HG03159 (cell line): ENCODE measurements around the gene RFLNA.
"Not testable (repeated sequence)": the region's sequence is repeated elsewhere in the genome, so short reads cannot be mapped to it uniquely, and the experiment has no call there.

Experiments
- ATAC-seq: cut with Tn5 transposase; IDR thresholded peaks from one replicate; pipeline ENCODE4 v1.9.1; 2021; ENCODE audit warnings: mild to moderate bottlenecking, moderate library complexity; ENCODE audit not compliant: unreplicated experiment

Gene RFLNA

GRCh38 chr12:124318278-124319020 is 23.6 kb downstream of the RFLNA start:
- ATAC-seq: no peak

- no peak for ATAC-seq
Observed at GRCh38 chr12:124319368-124320050, 24.6 kb downstream of the RFLNA start.

GRCh38 chr12:124321040-124321481 is 26.2 kb downstream of the RFLNA start:
- peak; percentile 69 for ATAC-seq

- ATAC-seq: no peak
Observed at GRCh38 chr12:124321556-124322270, 26.8 kb downstream of the RFLNA start.

GRCh38 chr12:124322271-124322998 is 27.5 kb downstream of the RFLNA start:
- no peak for ATAC-seq

- ATAC-seq: not testable (repeated sequence)
Observed at GRCh38 chr12:124322999-124323328, 28.1 kb downstream of the RFLNA start.

GRCh38 chr12:124323771-124324530 is 29.1 kb downstream of the RFLNA start:
- ATAC-seq: no peak

GRCh38 chr12:124324803-124325705 is 30.2 kb downstream of the RFLNA start:
- ATAC-seq: no peak

GRCh38 chr12:124326104-124326503 is 31.2 kb downstream of the RFLNA start:
- ATAC-seq: no peak

- no peak for ATAC-seq
Observed at GRCh38 chr12:124326871-124327270, 32.0 kb downstream of the RFLNA start.

- ATAC-seq: no peak
Observed at GRCh38 chr12:124327362-124328043, 32.6 kb downstream of the RFLNA start.

GRCh38 chr12:124328116-124328515 is 33.2 kb downstream of the RFLNA start:
- ATAC-seq: no peak

- ATAC-seq: no peak
Observed at GRCh38 chr12:124328636-124329035, 33.7 kb downstream of the RFLNA start.

GRCh38 chr12:124332058-124332672 is 37.3 kb downstream of the RFLNA start:
- ATAC-seq: no peak

- no peak for ATAC-seq
Observed at GRCh38 chr12:124332900-124333299, 38.0 kb downstream of the RFLNA start.

GRCh38 chr12:124333724-124334123 is 38.8 kb downstream of the RFLNA start:
- no peak for ATAC-seq

- ATAC-seq: no peak
Observed at GRCh38 chr12:124334266-124334665, 39.4 kb downstream of the RFLNA start.

GRCh38 chr12:124334976-124335375 is 40.1 kb downstream of the RFLNA start:
- ATAC-seq: no peak
